ENCODE measurements around the gene SLC5A4.

DNA sequence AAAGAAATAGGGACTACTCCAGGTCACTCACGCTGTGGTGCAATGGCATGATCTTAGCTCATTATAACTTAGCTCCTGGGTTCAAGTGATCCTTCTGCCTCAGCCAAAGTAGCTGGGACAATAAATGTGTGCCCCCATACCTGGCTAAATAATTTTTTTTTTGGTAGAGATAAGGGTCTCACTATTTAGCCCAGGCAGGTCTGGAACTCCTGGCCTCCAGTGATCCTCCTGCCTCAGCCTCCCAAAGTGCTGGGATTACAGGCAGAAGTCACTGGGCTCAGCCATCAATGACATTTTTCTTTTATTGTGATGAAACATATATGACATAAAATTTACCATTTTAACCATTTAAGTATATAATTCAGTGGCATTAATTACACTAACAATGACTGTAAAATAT lies 10.6 kb downstream of the SLC5A4 start:
- TF ChIP-seq, protein P1, sequence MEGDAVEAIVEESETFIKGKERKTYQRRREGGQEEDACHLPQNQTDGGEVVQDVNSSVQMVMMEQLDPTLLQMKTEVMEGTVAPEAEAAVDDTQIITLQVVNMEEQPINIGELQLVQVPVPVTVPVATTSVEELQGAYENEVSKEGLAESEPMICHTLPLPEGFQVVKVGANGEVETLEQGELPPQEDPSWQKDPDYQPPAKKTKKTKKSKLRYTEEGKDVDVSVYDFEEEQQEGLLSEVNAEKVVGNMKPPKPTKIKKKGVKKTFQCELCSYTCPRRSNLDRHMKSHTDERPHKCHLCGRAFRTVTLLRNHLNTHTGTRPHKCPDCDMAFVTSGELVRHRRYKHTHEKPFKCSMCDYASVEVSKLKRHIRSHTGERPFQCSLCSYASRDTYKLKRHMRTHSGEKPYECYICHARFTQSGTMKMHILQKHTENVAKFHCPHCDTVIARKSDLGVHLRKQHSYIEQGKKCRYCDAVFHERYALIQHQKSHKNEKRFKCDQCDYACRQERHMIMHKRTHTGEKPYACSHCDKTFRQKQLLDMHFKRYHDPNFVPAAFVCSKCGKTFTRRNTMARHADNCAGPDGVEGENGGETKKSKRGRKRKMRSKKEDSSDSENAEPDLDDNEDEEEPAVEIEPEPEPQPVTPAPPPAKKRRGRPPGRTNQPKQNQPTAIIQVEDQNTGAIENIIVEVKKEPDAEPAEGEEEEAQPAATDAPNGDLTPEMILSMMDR (IDR thresholded peaks at IDR 0.05), result no peak
- no peak for TF ChIP-seq POLR2A (IDR thresholded peaks at IDR 0.05)

Measured in tibial nerve (tissue), 3 donors.